Prostate gland (tissue), 2 donors: ENCODE measurements around the gene NACC1.

ENCODE experiments used
- CTCF ChIP-seq, 4 experiments: fragments of 200-600 bp in 2 of 4; fragments of 450-650 bp in 2 of 4; sonication (generic) in 2 of 4; IDR thresholded peaks; 1 replicate in 3 of 4; 2 replicates in 1 of 4; pipeline ENCODE4 v1.5.1; 2016 to 2019; ENCODE audit warnings: antibody characterized with exemption in 4 of 4, mild to moderate bottlenecking in 2 of 4, moderate library complexity in 2 of 4
- POLR2A ChIP-seq: fragments of 450-650 bp; IDR thresholded peaks from one replicate; pipeline ENCODE4 v1.6.1; 2016; ENCODE audit warnings: antibody characterized with exemption, mild to moderate bottlenecking
- POLR2AphosphoS5 ChIP-seq: sonication (generic); formaldehyde crosslinking; IDR thresholded peaks from one replicate; pipeline ENCODE4 v1.6.1; 2017; ENCODE audit warnings: antibody characterized with exemption

GRCh38 chr19:13120031-13120430, 2.0 kb downstream of the NACC1 start:
- TF ChIP-seq CTCF (IDR thresholded peaks at IDR 0.05): no peak
- TF ChIP-seq POLR2AphosphoS5: no peak
- no peak for TF ChIP-seq POLR2A
